Subcutaneous adipose tissue (tissue), 4 donors: ENCODE results near the gene SGMS1. TPM values are rescaled to one million over a fixed set of nuclear protein-coding genes. Genes with fewer than 3 reads are reported as not detected.

Source experiments
- total RNA-seq, 4 donors: library from RNA; depleted of rRNA; stranded (reverse); fragments of >200 nt; gene quantifications; one replicate each; pipeline ENCODE4 v1.1.0, GENCODE V29; 2016
- TF ChIP-seq, protein P1 (sequence below): fragments of 450-650 bp; IDR thresholded peaks from one replicate; pipeline ENCODE4 v1.5.1; 2016; ENCODE audit warnings: low read depth, mild to moderate bottlenecking, control low read depth, antibody characterized with exemption, moderate library complexity

SGMS1 gene
- total RNA-seq, 4 donors from 2014 or later = 63.9 to 117 (median 87.4) TPM

DNA sequence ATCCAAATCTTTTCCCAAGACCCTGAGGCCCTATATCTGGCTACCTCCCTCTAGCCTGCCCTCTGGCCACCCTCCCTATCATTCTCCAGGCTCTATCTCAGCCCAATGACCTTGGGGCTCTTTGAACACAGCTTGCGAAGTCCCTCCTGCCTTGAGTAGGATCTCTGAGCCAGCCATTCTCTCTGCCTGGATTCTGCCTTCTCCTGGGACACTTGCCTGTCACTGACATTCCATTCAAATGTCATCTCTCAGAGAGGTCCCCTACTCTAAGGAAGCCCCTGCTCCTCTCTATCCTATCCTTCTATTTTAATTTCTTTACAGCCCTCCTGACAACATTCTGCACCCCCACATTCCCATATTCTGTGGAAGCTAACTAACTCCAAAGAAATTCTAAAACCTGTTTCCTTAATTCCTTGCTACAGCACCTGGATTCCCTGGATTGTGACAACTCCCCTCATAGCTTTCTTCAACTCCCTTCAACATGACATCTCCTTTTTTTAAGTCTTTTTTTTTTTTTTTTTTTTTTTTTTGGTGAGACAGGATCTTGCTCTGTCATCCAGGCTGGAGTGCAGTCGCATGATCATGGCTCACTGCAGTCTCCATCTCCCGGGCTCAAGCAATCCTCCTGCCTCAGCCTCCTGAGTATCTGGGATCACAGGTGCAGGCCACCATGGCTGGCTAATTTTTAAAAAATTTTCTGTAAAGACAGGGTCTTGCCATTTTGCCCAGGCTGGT is 291.5 kb downstream of the SGMS1 start:
- TF ChIP-seq, protein P1, sequence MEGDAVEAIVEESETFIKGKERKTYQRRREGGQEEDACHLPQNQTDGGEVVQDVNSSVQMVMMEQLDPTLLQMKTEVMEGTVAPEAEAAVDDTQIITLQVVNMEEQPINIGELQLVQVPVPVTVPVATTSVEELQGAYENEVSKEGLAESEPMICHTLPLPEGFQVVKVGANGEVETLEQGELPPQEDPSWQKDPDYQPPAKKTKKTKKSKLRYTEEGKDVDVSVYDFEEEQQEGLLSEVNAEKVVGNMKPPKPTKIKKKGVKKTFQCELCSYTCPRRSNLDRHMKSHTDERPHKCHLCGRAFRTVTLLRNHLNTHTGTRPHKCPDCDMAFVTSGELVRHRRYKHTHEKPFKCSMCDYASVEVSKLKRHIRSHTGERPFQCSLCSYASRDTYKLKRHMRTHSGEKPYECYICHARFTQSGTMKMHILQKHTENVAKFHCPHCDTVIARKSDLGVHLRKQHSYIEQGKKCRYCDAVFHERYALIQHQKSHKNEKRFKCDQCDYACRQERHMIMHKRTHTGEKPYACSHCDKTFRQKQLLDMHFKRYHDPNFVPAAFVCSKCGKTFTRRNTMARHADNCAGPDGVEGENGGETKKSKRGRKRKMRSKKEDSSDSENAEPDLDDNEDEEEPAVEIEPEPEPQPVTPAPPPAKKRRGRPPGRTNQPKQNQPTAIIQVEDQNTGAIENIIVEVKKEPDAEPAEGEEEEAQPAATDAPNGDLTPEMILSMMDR = no peak

DNA sequence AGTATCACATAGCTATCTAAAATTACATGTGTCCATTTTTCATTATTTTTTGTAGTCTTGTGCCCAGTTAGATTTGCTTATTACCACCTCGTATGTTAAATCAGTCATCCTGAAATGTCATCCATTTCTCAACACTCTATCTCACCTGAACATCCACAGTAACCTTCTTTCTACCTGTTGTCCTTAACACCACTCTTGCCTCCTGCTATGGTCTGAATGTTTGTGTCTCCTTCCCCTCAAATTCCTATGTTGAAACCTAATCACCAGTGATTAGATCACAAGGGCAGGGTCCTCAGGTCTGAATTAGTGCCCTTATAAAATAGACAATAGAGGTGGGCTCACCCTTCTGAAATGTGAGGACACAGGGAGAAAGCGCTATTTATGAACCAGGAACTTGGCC is 292.3 kb downstream of the SGMS1 start:
- TF ChIP-seq, protein P1 = no peak

DNA sequence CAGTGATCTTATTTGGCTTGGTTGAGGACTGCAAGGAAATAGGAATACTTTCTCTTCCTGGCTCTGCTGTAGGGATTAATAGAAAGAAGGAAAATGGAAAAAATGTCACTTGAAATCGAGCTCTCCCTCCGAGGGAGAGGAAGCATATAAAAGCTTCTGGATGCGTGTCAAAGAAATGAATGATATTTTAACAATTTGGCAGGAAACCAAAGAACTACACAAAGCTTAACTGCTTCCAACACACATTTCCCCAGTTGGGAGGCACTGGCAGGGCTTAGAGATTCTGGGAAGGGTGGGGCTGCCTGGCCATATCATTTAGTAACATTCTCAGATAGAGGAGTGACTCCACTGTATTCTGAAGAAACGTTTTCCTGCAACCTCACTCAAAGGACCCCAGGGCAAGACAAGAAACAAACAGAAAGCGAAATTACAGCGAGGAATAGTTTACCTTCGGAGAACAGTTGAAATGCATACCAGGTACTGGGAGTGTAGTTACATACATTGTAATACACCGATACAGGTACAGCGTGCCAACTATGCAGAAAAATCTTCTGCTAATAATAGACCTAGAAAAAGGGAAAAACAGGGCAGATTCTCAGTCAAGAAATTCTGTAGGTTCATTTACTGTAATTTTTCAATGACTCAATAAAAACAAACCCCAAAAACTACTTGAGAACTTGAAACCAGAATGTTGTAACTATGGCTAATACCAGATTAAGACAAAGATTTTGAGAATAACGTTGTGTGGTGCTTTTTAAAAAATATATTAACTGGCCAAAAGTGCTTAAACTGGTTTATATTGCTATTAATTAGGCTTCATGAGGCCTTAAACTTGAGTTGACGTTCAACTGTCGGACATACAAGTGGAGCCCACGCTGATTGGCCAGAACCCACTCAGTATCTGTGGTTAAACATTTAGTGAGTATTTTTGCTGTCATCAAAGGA is 296.7 kb downstream of the SGMS1 start:
- TF ChIP-seq, protein P1 = no peak

DNA sequence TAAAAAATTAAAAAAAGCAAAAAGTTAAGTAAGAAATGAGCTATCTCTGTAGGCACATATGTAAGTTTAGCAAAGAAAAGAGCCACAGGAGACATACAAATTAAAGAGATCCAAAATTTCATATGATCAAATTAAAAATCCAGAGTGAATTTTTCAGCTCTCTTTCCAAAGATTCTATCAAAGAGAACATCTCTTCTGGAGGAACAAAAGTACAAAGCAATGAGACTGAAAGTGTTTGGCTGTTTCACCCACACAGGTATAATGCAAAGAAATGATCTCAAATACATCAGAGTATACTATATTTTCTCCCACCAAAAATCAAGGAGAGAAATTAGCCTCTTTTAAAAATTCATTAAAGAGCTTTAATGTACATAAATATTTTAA is 297.6 kb downstream of the SGMS1 start:
- TF ChIP-seq, protein P1 = no peak

DNA sequence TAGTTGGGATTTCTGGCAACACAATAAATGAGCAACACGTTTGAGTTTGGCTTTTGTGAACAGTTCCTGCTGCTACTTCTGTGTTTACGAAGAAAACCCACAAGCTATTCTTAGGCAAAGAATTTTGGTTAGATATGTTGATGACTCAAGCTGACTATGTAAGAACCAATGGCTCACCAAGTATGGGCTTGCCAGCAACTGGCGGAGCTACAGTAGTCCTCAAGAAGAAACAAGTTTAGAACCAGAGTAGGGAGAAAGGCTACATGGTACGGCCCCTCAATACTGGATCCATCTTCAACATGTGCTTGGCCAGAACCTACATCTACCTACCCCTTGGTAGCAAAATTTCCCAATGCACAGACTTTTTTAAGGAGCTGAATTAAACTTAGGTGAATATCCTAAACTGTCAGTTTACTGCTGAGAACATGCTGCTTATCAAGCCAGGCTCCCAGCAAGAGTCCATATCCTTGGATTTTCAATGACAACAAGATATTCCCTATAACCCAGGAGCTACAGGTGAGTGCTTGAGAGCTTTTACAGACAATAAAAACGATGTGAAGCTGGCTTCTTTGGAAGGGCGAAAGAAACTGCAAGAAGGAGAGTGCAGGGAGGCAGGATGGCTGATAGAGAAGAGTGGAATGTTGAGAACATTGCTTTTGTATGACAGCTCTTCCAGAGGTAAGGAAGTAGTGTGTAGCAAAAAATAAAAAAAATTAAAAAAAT is 298.1 kb downstream of the SGMS1 start:
- TF ChIP-seq, protein P1 = no peak

DNA sequence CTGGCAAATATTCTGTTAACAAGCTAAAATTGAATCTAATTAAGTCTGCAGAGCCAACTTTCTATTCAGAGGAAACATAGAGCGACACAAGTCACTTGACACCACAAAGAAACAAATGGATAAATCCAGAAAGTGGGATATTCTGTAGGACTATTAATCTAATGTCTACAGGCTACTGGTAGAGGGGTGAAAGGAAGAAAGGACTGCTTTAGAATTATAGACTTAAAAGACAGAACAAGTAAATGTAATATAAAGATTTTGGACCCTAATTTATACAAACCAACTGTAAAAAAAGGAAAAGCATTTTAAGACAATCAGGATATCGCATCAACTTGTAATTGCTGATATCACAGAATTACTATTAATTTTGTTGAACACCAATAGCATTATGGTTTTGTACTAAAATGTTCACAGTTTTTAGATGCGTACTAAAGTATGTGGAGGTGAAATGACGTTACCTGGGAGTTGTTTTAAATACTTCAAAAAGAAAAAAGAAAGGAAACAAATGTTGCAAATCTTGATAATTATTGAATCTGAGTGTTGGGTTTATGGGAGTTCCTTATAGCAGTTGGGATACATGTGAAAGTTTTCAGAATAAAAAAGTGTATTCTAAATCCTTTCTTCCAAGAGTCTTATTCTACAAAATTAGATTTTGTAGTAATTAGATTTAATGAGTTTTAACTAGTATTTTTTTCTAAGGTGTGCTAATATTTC is 298.9 kb downstream of the SGMS1 start:
- TF ChIP-seq, protein P1 = no peak
